HG03064 (cell line): ENCODE data around the gene WNK4.
"Not testable (repeated sequence)": the region's sequence is repeated elsewhere in the genome, so short reads cannot be mapped to it uniquely, and the experiment has no call there.

ENCODE experiments used
- ATAC-seq: cut with Tn5 transposase; IDR thresholded peaks from one replicate; pipeline ENCODE4 v1.9.1; 2021; ENCODE audit warnings: low read depth; ENCODE audit not compliant: unreplicated experiment

Gene WNK4

GRCh38 chr17:42769964-42770363 lies 10.4 kb upstream of the WNK4 start:
- ATAC-seq: not testable (repeated sequence)

DNA sequence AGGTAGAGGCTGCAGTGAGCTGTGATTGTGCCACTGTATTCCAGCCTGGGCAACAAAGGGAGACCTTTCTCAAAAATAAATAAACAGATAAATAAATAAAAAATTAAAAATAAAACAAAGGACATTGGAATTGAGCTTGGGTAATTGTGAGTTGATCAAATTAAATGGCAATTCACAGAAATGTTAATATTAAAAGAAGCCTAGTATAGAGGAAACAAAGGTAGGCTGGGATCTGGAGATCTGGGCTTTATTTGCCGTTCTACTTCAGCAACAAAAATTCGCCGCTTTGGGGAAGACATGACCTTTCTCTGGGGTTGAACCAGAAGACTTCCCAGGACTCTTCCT lies 7.5 kb upstream of the WNK4 start:
- ATAC-seq: no peak

DNA sequence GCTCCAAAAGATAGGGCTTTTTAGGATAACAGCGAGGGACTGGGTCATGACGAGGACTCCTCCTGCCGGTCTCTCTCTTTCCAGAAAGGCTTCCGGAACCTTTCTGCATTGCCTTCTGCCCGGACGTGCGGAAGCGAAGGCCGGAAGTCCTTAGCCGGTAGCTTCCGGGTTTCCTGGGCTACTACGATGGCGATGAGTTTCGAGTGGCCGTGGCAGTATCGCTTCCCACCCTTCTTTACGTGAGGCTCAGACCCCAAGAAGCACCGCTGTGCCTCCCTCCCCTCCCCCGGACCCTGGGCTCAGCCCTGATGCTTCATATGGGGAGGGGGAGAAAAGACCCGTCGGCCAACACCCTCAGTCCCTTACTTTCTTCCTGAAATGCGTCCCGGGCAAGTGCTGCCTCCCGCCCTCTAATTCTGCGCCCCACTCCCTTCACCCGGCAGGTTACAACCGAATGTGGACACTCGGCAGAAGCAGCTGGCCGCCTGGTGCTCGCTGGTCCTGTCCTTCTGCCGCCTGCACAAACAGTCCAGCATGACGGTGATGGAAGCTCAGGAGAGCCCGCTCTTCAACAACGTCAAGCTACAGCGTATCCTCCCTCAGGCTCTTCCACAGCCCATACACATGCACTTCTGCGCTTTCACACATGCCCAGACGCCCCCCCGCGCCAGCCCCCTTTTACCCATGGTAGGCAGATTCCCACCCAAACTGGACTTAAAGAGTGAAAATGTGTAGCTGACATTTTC lies 6.9 kb upstream of the WNK4 start, which contains the start of gene VPS25:
Gene VPS25, plus strand, starts transcription at position 160 of the 746 bp plus-strand sequence. Its CDS starts 27 bp downstream, at position 187.
- ATAC-seq: no peak

DNA sequence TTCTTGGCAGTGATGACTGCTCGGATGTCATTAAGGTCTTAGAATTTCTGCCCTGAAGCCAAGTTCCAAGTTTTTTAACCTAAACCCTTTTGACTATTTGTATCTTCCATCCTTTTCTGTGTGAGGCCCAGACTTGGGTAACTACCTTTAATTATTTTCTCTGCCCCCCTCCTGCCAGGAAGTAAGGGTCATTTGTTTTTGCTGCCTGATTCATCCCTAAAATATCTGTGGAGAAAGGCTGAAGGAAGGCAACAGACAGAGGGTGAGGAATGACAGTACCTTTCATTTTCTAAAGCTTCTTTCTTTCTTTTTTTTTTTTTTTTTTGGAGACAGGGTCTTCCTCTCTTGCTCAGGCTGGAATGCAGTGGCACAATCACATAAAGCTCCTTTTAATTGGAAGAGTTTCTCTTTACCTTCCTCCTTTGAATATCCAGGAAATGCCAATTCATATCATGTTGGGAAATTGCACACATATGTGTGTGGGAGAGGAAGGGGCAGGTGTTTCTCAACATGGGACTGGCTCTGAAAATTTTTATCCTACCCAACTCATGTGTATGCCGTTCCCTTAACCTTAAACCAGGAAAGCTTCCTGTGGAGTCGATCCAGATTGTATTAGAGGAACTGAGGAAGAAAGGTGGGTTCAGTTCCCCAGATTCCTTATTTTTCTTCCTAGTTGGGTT lies 6.2 kb upstream of the WNK4 start:
- no peak for ATAC-seq

GRCh38 chr17:42775534-42776098 lies 4.8 kb upstream of the WNK4 start:
- ATAC-seq: no peak

DNA sequence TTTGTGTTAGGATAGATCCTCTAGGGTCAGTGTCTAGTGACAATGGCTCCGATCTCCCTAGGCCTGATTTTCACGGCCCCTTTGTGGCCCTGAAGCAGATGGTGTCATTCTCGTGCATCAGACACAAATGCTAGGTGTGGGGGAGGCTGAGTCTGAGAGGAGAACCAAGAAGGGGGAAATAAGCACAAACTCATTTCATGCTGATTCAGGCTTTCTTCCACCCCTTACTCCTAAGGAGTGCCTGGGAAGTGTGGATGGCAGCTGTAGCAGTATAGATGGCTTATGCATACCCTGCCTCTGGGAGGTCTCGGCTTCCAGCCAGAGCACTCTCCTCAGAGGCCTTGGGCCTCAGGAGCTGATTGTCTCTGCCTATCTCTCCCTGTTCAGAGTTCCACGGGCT lies 1.8 kb upstream of the WNK4 start:
- no peak for ATAC-seq

DNA sequence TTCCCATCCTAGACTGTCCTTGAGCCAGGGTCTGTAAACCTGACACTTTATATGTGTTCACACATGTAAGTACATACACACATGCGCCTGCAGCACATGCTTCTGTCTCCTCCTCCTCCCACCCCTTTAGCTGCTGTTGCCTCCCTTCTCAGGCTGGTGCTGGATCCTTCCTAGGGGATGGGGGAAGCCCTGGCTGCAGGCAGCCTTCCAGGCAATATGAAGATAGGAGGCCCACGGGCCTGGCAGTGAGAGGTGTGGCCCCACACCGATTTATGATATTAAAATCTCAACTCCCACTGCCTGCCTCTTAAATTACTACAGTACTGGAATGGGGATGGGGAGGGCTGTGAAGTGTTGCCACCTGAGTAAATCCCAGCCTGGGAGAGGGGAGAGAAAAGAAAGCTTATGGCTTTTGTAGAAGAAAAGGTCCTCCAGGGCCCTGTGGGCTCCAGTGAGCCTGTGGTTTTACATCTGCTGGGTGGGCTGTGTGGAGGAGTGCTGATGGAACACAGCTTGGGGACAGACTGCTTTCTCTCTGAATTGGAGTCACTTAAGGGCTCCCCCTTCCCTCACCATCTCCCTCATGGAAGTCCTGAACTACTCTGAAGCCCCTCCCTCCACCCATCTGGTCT lies 990 bp upstream of the WNK4 start:
- ATAC-seq: no peak

DNA sequence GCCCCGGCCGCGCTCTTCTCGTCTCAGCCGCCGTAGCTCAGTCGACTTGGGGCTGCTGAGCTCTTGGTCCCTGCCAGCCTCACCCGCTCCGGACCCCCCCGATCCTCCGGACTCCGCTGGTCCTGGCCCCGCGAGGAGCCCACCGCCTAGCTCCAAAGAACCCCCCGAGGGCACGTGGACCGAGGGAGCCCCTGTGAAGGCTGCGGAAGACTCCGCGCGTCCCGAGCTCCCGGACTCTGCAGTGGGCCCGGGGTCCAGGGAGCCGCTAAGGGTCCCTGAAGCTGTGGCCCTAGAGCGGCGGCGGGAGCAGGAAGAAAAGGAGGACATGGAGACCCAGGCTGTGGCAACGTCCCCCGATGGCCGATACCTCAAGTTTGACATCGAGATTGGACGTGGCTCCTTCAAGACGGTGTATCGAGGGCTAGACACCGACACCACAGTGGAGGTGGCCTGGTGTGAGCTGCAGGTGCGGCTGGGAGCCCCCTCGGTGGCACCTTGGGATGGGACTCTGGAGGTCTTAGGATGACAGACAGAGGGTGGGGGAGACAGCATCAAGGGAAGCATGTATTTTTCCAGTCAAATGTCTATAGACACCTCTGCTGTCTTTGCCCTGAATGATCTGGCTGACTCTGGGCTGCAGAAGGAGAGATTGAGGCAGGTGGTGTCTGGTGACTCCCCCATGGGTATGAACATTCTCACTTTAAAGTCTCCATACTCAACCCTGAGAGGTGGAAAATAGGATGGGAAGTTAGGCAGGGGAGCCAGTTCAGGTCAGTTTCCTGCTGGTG lies 635 bp downstream of the WNK4 start:
- no peak for ATAC-seq

GRCh38 chr17:42781639-42782165 lies 1.3 kb downstream of the WNK4 start:
- ATAC-seq: no peak

DNA sequence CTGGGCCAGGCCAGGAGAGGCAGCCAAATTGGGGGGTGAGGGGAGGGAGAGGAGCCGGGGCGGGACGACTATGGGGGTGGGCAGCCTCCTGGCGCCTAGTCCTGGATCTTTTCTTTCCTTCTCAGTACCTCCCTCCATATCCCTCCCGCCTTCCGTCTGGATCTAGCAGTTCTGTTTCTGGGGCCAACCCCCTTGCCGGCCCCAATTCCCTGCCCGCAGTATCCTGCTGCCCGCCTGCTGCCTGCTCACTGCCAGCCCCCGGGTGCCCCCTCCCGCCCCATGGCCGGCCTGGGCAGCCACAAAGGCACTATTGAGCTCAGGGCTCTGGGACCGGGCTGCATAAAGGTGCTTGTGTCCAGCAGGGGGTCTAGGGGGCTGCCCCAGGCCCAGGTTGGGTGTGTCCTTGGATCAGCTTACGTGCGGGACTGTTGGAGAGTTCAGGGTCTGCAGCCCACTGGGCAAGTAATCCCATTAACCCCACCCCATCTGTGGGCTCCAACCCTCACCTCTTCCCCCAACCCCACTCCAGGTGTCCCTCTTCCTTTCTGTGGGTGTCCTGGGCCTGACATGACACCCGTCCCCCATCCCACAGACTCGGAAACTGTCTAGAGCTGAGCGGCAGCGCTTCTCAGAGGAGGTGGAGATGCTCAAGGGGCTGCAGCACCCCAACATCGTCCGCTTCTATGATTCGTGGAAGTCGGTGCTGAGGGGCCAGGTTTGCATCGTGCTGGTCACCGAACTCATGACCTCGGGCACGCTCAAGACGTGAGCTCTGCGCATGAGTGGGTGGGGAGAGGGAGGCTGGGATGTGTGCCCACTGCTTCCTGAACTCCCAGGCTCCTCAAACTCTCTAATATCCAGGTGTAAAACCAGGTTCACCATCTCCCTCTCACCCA lies 2.0 kb downstream of the WNK4 start:
- ATAC-seq: no peak

- no peak for ATAC-seq
Measured at GRCh38 chr17:42783062-42783790, 2.8 kb downstream of the WNK4 start.

- ATAC-seq: no peak
Measured at GRCh38 chr17:42783791-42784138, 3.4 kb downstream of the WNK4 start.

DNA sequence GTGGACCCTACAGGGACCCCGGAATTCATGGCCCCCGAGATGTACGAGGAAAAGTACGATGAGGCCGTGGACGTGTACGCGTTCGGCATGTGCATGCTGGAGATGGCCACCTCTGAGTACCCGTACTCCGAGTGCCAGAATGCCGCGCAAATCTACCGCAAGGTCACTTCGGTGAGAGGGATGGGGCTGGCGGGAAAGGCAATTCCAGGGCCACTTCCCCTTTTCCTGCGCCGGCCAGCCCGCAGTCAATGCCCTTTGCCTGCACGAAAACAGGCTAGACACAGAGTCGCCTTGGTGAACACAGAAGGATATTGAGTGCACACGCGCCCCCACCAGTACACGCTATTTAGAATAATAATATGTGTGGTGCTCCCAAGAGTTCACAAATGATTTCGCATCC lies 4.0 kb downstream of the WNK4 start:
- no peak for ATAC-seq

DNA sequence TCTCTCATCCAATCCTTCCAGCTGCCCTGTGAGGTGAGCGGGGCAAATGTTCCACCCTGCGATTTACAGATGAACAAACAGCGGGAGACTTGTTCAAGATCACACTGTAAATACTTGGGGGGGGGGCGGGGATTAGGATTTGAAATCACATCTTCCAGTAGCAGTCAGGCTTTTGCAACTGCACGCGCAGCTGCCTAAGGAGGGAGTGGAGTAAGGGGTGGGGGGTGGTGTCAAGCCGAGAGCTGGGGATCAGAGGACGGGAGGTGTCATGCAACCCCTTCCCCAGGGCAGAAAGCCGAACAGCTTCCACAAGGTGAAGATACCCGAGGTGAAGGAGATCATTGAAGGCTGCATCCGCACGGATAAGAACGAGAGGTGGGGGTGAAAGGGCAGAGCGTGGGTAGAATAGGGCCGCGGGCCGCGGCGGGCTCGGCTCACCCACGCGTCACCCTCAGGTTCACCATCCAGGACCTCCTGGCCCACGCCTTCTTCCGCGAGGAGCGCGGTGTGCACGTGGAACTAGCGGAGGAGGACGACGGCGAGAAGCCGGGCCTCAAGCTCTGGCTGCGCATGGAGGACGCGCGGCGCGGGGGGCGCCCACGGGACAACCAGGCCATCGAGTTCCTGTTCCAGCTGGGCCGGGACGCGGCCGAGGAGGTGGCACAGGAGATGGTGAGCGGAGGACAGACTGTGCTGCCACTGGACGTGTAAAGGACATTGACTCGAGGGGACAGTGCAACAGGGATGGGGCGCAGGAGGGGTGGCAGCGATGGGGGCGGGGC lies 4.6 kb downstream of the WNK4 start:
- no peak for ATAC-seq

- ATAC-seq: no peak
Measured at GRCh38 chr17:42787266-42787665, 6.9 kb downstream of the WNK4 start.

GRCh38 chr17:42791948-42792347 lies 11.5 kb downstream of the WNK4 start:
- ATAC-seq: no peak

GRCh38 chr17:42792545-42792944 lies 12.1 kb downstream of the WNK4 start:
- ATAC-seq: no peak

GRCh38 chr17:42795061-42795460 lies 14.7 kb downstream of the WNK4 start:
- no peak for ATAC-seq
